ENCODE measurements around the gene FAP. TPM values are rescaled to one million over a fixed set of nuclear protein-coding genes. Genes with fewer than 3 reads are reported as not detected.

Gene FAP
- total RNA-seq, 1 donor from 2014 or later = not detected

- H3K4me3 Mint-ChIP-seq = no peak overlapping the region
These were observed 57.6 kb downstream of the FAP start for GRCh38 chr2:162185541-162186232.

GRCh38 chr2:162184821-162185450 is 58.3 kb downstream of the FAP start:
- Mint-ChIP-seq H3K27ac (no peak overlapping the region), H3K4me1 (no peaks in the 10 kb centered on the region), H3K36me3 (ENCODE audit: low read depth) (no peaks in the 10 kb centered on the region), H3K4me3 (no peak overlapping the region), H3K9me3 (no peaks in the 10 kb centered on the region), H3K27me3 (peaks cover 1% of the 10 kb centered on the region)
- no peak for TF ChIP-seq CTCF (IDR thresholded peaks at IDR 0.05)
- ChIA-PET POLR2A (no interaction called here), CTCF (interaction anchor here (0.6 kb wide), 1 partner anchor 36 kb away, joined by 3 read pairs; no protein-coding TSS in a partner anchor)
- no peak for DNase-seq
- ATAC-seq (ENCODE audit: low read depth) = no peak
- intact Hi-C loops (cut with micrococcal nuclease) = no loop called here

More at GRCh38 chr2:162185541-162186232, 57.6 kb downstream of the FAP start:
- Mint-ChIP-seq H3K36me3 (ENCODE audit: low read depth) (no peaks in the 10 kb centered on the region), H3K27ac (no peak overlapping the region), H3K27me3 (no peaks in the 10 kb centered on the region), H3K9me3 (no peaks in the 10 kb centered on the region), H3K4me1 (no peaks in the 10 kb centered on the region)
- ChIA-PET CTCF (interaction anchor here (0.9 kb wide), 1 partner anchor 10 kb away, joined by 3 read pairs; no protein-coding TSS in a partner anchor), POLR2A (no interaction called here)
- DNase-seq (no peak), ATAC-seq (ENCODE audit: low read depth) (no peak)
- intact Hi-C loops (cut with micrococcal nuclease) = no loop called here
- no peak for TF ChIP-seq CTCF (IDR thresholded peaks at IDR 0.05)

- CTCF ChIA-PET = interaction anchor here (0.6 kb wide), 1 partner anchor 37 kb away, joined by 3 read pairs; no protein-coding TSS in a partner anchor
These were observed 58.9 kb downstream of the FAP start for GRCh38 chr2:162184359-162184758.

GRCh38 chr2:162182395-162182794 is 60.9 kb downstream of the FAP start:
- H3K27me3 Mint-ChIP-seq = peaks cover 5% of the 10 kb centered on the region
- ATAC-seq (ENCODE audit: low read depth) = no peak
- no peaks in the 10 kb centered on the region for H3K36me3 Mint-ChIP-seq (ENCODE audit: low read depth)
- no peaks in the 10 kb centered on the region for H3K9me3 Mint-ChIP-seq
- no peak overlapping the region for H3K27ac Mint-ChIP-seq
- ChIA-PET POLR2A (no interaction called here), CTCF (no interaction called here)
- no peak for TF ChIP-seq CTCF (IDR thresholded peaks at IDR 0.05)
- H3K4me1 Mint-ChIP-seq = no peaks in the 10 kb centered on the region
- DNase-seq = no peak
- intact Hi-C loops (cut with micrococcal nuclease) = no loop called here
- H3K4me3 Mint-ChIP-seq = no peak overlapping the region

More at GRCh38 chr2:162184359-162184758, 58.9 kb downstream of the FAP start:
- Mint-ChIP-seq H3K4me3 (no peak overlapping the region), H3K4me1 (no peaks in the 10 kb centered on the region), H3K27me3 (peaks cover 3% of the 10 kb centered on the region), H3K27ac (no peak overlapping the region), H3K36me3 (ENCODE audit: low read depth) (no peaks in the 10 kb centered on the region), H3K9me3 (no peaks in the 10 kb centered on the region)
- POLR2A ChIA-PET = no interaction called here
- ATAC-seq (ENCODE audit: low read depth) = no peak
- no peak for TF ChIP-seq CTCF (IDR thresholded peaks at IDR 0.05)
- DNase-seq = no peak
- intact Hi-C loops (cut with micrococcal nuclease) = no loop called here

GRCh38 chr2:162177301-162177700 is 65.9 kb downstream of the FAP start:
- CTCF ChIA-PET = no interaction called here
- no peak overlapping the region for H3K27ac Mint-ChIP-seq
- intact Hi-C loops (cut with micrococcal nuclease) = no loop called here
- POLR2A ChIA-PET = no interaction called here
- TF ChIP-seq CTCF (IDR thresholded peaks at IDR 0.05) = no peak
- no peaks in the 10 kb centered on the region for H3K36me3 Mint-ChIP-seq (ENCODE audit: low read depth)
- no peaks in the 10 kb centered on the region for H3K4me1 Mint-ChIP-seq
- no peak for DNase-seq
- ATAC-seq (ENCODE audit: low read depth) = no peak
- H3K4me3 Mint-ChIP-seq = no peak overlapping the region
- peaks cover 8% of the 10 kb centered on the region for H3K27me3 Mint-ChIP-seq
- no peaks in the 10 kb centered on the region for H3K9me3 Mint-ChIP-seq

All from activated B cell treated with CpG ODN at 0.5 μM for 24 hours (primary cell).